ENCODE results near the gene JOSD2.

JOSD2 gene

DNA sequence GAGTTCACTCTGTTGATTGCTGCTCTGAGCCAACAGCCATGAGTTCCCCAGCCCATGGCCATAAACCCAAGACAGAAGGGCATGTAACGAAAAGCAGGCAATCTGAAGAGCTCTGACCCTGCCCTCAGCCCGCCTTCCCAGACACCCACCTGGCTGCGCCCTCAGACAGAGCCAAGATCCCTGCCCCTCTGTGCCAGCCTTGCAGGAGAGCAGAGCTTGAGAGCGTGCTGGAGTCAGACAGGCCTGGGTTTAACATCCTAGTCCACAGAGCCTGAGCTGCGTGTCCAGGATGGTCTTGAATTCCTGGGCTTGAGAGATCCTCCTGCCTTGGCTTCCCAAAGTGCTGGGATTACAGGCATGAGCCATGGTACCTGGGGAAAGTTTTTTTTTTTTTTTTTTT lies 53.7 kb downstream of the JOSD2 start:
- DNase-seq (ENCODE audit: low read depth in 4 of 4, low spot score in 1 of 4), result no peak
